SK-N-MC (cell line): Measurements from ENCODE around the gene CLASP2.

Experiments used
- EZH2 ChIP-seq: fragments of 200-600 bp; sonication (generic); IDR thresholded peaks from one replicate; pipeline ENCODE4 v1.6.1; 2017; ENCODE audit warnings: antibody characterized with exemption
- FOXP2 ChIP-seq: optimal IDR thresholded peaks from 2 replicates; pipeline ENCODE3; 2011; ENCODE audit warnings: mild to moderate bottlenecking, moderate library complexity; ENCODE audit not compliant: insufficient read depth; ENCODE audit errors: extremely low read length, control extremely low read depth
- POLR2AphosphoS5 ChIP-seq: IDR thresholded peaks from 2 replicates; pipeline ENCODE4 v1.6.1; 2012; ENCODE audit warnings: mild to moderate bottlenecking, low read depth, low read length, borderline replicate concordance

DNA sequence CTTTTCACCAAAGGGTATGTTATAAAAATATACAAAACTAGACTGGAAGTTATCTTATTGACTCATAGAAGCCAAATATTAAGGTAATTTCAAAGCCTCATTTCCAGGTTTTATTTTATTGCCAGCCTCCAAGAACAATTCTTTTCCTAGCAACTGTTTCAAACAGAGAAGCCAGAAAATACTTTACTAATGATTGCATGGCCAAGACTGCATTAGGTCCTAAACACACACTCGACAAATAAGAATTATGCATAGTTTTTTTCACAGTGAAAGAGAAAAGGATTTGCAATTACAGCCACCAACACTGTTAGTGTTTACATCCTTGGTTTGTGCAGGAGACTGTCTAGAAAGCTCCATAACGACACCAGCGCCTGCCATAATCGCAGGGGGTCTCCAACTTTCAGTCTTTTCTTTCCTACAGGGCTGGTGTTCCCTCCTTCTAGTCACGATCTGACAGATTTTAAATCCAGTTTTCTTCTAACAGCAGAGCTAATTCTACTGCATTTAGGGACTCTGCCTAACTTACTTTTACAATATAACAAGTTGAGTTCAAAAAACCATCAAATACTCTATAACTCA, 58.1 kb downstream of the CLASP2 start:
- TF ChIP-seq EZH2 (no peak), POLR2AphosphoS5 (no peak), FOXP2 (no peak)
